Immature natural killer cell (primary cell): ENCODE measurements around the gene ACAD10. TPM values are rescaled to one million over a fixed set of nuclear protein-coding genes. Genes with fewer than 3 reads are reported as not detected.

Experiments used
- DNase-seq, 3 donors: peaks; one replicate each; pipeline ENCODE4 v3.0.0; 2022; ENCODE audit warnings: mixed read lengths in 1 of 3
- H3K27ac Mint-ChIP-seq, 6 donors: one replicate each; pipeline ENCODE4 v1.8.0; 2020; ENCODE audit warnings: mixed read lengths in 6 of 6, mild to moderate bottlenecking in 5 of 6, inconsistent platforms in 4 of 6, moderate library complexity in 3 of 6
- H3K27me3 Mint-ChIP-seq, 3 donors: one replicate each; pipeline ENCODE4 v1.8.0; 2020 to 2021; ENCODE audit warnings: low read depth in 3 of 3, mild to moderate bottlenecking in 3 of 3, mixed read lengths in 3 of 3, moderate library complexity in 3 of 3, inconsistent platforms in 1 of 3
- H3K36me3 Mint-ChIP-seq, 3 donors: one replicate each; pipeline ENCODE4 v1.8.0; 2020; ENCODE audit warnings: mixed read lengths in 3 of 3, inconsistent platforms in 2 of 3, mild to moderate bottlenecking in 2 of 3
- H3K4me1 Mint-ChIP-seq, 2 donors: one replicate each; pipeline ENCODE4 v1.8.0; 2020; ENCODE audit warnings: inconsistent platforms in 2 of 2, mild to moderate bottlenecking in 2 of 2, mixed read lengths in 2 of 2, moderate library complexity in 1 of 2
- H3K4me3 Mint-ChIP-seq, 5 donors: one replicate each; pipeline ENCODE4 v1.8.0; 2020; ENCODE audit warnings: mild to moderate bottlenecking in 5 of 5, mixed read lengths in 5 of 5, inconsistent platforms in 3 of 5, moderate library complexity in 3 of 5
- H3K9me3 Mint-ChIP-seq, 6 donors: one replicate each; pipeline ENCODE4 v1.8.0; 2020; ENCODE audit warnings: mild to moderate bottlenecking in 6 of 6, mixed read lengths in 6 of 6, inconsistent platforms in 4 of 6, moderate library complexity in 3 of 6
- polyA plus RNA-seq, 3 donors: library from polyadenylated mRNA; unstranded; fragments of 300-500 nt; fragmentation: Illumina TruSeq; gene quantifications; one replicate each; pipeline ENCODE4 v1.2.3, GENCODE V29; 2021

The ACAD10 gene
- polyA plus RNA-seq, 3 donors from 2014 or later: 6.3 to 9.1 (median 7.9) TPM

DNA sequence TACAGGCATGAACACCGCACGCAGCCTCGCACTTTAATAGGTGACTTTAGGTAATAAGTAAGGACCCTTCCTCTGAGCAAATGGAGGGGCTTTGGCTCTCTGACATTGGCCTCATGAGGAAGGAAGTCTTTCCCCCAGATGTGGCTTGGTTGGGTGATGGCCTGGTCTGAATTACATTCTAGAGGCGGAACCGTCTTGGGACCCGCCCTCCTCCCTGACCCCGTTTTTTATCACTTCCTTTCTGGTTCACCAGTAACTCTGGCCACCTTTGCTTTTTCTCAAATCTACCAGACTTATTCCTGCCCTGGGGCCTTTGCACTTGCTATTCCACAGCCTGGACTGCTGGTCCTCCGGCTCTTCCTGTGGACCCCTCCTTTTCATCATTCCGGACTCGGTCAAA lies 94.3 kb downstream of the ACAD10 start:
- no peaks in the 10 kb centered on the region for H3K9me3 Mint-ChIP-seq
- H3K36me3 Mint-ChIP-seq: no peaks in the 10 kb centered on the region
- H3K4me1 Mint-ChIP-seq: no peaks in the 10 kb centered on the region
- peaks cover 0 to 3% (median 0%) of the 10 kb centered on the region in 3 donors for H3K27me3 Mint-ChIP-seq
- no peak overlapping the region for H3K4me3 Mint-ChIP-seq
- no peak for DNase-seq
- H3K27ac Mint-ChIP-seq: no peak overlapping the region

DNA sequence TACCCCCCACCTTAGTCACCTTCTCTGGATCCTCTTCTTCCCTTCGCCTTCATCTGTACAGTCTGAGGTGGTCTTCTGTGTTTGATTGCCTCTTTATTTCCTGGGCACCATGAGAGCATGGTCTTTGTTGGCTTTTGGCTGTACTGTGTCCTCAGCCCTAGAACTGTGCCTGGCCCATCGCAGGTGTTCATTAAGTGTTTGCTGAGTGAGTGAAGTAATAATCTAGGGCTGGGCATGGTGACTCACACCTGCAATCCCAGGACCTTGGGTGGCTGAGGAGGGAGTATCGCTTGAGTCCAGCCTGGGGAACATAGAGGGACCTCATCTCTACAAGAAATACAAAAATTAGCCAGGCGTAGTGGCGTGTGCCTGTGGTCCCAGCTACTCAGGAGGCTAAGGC lies 94.8 kb downstream of the ACAD10 start:
- peak overlapping the region in 1 of 6 donors; percentile 53 for H3K27ac Mint-ChIP-seq
- H3K9me3 Mint-ChIP-seq: no peaks in the 10 kb centered on the region
- H3K36me3 Mint-ChIP-seq: no peaks in the 10 kb centered on the region
- no peak overlapping the region for H3K4me3 Mint-ChIP-seq
- H3K4me1 Mint-ChIP-seq: no peaks in the 10 kb centered on the region
- no peak for DNase-seq
- peaks cover 0 to 3% (median 0%) of the 10 kb centered on the region in 3 donors for H3K27me3 Mint-ChIP-seq

DNA sequence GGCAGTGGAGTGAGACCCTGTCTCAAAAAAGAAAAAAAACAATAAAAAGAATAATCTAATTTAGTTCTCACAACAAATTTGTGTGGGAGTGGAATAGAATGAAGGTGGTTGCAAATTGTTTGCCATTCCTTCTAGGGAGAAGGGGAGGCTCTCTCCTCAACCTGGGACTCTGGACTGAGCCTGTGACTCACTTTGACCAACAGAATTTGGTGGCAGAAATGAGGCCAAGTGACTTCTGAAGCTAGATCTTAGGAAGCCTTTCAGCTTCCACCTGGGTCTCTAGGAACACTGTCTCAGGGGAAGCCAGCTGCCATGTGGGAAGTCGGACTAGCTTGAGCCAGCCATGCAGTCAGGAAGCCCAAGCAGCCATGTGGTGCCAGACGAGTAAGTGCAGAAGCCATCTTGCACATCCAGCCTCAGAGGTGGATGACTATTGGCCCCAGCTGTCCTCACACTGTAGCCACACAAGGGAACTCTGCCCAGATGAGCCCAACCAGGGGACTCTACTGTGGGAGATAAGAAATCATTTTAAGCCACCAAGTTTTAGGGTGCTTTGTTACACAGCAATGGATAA lies 95.3 kb downstream of the ACAD10 start:
- Mint-ChIP-seq H3K36me3 (no peaks in the 10 kb centered on the region), H3K27ac (no peak overlapping the region)
- DNase-seq: no peak

DNA sequence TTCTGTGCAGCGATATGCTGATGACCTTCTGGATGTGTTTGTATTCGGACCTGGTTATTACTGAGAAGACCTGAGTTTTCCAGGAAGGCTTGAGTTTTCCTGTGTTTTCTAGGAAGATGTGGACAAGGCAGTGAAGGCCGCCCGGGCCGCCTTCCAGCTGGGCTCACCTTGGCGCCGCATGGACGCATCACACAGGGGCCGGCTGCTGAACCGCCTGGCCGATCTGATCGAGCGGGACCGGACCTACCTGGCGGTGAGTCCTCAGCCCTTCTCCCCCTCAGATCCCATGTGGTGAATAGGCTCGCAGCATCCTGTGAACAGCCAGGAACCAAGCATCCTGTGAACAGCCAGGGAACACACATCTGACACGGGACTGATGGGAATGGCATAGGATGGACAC lies 97.2 kb downstream of the ACAD10 start:
- H3K9me3 Mint-ChIP-seq: no peaks in the 10 kb centered on the region
- H3K27ac Mint-ChIP-seq: no peak overlapping the region
- no peaks in the 10 kb centered on the region for H3K4me1 Mint-ChIP-seq
- no peaks in the 10 kb centered on the region for H3K36me3 Mint-ChIP-seq
- peaks cover 0 to 2% (median 1%) of the 10 kb centered on the region in 3 donors for H3K27me3 Mint-ChIP-seq
- DNase-seq: no peak
- no peak overlapping the region for H3K4me3 Mint-ChIP-seq

More for the DNA sequence above, 95.3 kb downstream of the ACAD10 start:
- Mint-ChIP-seq H3K4me3 (no peak overlapping the region), H3K27me3 (peaks cover 0 to 3% (median 0%) of the 10 kb centered on the region in 3 donors), H3K4me1 (no peaks in the 10 kb centered on the region), H3K9me3 (no peaks in the 10 kb centered on the region)

DNA sequence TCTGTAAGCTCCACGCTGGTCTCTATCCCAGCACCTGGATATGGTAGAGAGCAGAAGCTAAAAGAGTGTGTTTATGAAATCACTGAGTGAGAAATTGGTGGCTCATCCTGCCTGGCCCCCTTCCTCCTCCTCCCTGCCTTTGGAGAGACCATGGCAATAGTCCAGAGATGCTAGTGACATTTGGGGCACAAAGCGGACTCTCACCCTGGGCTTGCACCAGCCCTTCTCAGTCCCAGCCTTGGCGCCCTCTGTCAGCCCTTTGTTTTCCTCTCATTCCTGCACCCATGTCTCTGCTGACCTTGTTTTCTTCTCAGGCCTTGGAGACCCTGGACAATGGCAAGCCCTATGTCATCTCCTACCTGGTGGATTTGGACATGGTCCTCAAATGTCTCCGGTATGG lies 99.1 kb downstream of the ACAD10 start:
- H3K9me3 Mint-ChIP-seq: no peaks in the 10 kb centered on the region
- no peaks in the 10 kb centered on the region for H3K4me1 Mint-ChIP-seq
- H3K36me3 Mint-ChIP-seq: no peaks in the 10 kb centered on the region
- peaks cover 1 to 3% (median 2%) of the 10 kb centered on the region in 3 donors for H3K27me3 Mint-ChIP-seq
- H3K4me3 Mint-ChIP-seq: no peak overlapping the region
- H3K27ac Mint-ChIP-seq: no peak overlapping the region
- no peak for DNase-seq

DNA sequence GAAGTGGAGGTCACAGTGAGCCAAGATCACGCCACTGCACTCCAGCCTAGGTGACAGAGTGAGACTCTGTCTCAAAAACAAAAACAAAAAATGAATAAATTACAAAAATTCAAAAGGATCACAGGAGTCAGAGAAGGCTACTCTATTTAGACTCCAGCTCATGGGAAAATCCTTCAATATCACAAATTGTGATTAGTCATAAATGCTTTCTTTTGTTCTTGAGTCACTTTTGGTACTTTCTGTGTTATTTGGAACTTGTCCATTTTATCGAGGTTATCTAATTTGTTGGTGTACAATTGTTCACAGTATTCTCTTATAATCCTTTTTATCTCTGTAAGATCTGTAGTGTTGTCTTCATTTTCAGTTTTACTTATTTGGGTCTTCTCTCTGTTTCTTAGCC lies 99.8 kb downstream of the ACAD10 start:
- Mint-ChIP-seq H3K36me3 (no peaks in the 10 kb centered on the region), H3K27ac (no peak overlapping the region), H3K9me3 (no peaks in the 10 kb centered on the region), H3K27me3 (peaks cover 0 to 3% (median 2%) of the 10 kb centered on the region in 3 donors), H3K4me3 (no peak overlapping the region), H3K4me1 (no peaks in the 10 kb centered on the region)
- no peak for DNase-seq

DNA sequence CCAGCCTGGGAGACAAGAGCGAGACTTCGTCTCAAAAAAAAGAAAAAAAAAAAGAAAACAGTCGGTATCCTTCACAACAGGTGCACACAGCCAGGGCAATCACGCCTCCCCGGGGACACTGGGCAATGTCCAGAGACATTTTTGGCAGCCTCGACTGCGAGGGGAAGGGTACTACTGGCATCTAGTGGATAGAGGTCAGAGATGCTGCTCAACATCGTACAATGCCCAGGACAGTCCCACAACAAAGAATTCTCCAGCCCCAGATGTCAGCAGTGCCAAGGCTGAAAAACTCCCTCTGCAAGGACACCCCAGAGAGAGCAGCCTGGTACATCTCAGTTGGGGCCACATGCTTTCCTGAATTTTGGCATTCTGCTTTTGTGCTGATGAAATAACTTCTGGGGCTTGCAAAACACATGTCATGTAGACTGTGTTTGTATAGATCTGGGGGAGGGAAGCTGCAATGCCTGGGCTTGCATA lies 102.4 kb downstream of the ACAD10 start:
- Mint-ChIP-seq H3K36me3 (no peaks in the 10 kb centered on the region), H3K4me3 (no peak overlapping the region), H3K9me3 (no peaks in the 10 kb centered on the region), H3K4me1 (no peaks in the 10 kb centered on the region), H3K27me3 (peaks cover 0 to 3% (median 2%) of the 10 kb centered on the region in 3 donors), H3K27ac (no peak overlapping the region)
- DNase-seq: no peak

DNA sequence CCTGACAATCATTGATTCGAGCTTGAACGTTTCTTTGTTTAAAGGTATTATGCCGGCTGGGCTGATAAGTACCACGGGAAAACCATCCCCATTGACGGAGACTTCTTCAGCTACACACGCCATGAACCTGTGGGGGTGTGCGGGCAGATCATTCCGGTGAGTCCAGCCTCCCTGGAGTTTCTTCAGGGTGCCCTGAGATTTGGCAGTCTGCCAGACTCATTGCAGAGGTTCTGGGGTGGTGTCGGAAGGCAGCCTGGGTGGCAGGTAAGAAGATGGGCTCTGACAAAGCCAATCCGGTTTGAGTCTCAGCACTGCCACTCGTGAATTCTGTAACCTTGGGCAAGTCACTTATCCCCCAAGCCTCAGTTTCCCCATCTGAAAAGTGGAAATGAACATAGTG lies 103.9 kb downstream of the ACAD10 start:
- H3K9me3 Mint-ChIP-seq: no peaks in the 10 kb centered on the region

DNA sequence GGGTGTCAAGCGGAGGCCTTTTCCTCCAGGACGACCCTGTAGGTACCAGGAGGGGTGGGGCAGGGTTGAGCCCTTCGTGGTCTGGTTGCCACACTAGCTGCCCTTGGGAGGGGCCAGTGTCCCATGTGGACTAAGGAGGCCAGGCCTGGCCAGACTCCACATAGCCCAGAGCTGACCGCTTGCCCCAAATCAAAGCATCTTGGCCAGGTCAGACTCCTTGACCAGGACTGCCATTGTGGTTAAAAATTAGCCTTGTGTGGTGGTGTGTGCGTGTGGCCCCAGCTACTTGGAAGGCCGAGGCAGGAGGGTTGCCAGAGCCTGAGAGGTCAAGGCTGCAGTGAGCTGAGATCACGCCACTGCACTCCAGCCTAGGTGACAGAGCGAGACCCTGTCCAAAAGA lies 105.7 kb downstream of the ACAD10 start:
- Mint-ChIP-seq H3K27me3 (peaks cover 0 to 3% (median 2%) of the 10 kb centered on the region in 3 donors), H3K9me3 (no peaks in the 10 kb centered on the region), H3K36me3 (no peaks in the 10 kb centered on the region), H3K4me1 (no peaks in the 10 kb centered on the region), H3K4me3 (no peak overlapping the region), H3K27ac (no peak overlapping the region)
- DNase-seq: no peak

More for the DNA sequence above, 103.9 kb downstream of the ACAD10 start:
- H3K36me3 Mint-ChIP-seq: no peaks in the 10 kb centered on the region
- H3K27me3 Mint-ChIP-seq: peaks cover 0 to 3% (median 2%) of the 10 kb centered on the region in 3 donors
- H3K27ac Mint-ChIP-seq: no peak overlapping the region
- DNase-seq: no peak
- H3K4me1 Mint-ChIP-seq: no peaks in the 10 kb centered on the region
- no peak overlapping the region for H3K4me3 Mint-ChIP-seq

DNA sequence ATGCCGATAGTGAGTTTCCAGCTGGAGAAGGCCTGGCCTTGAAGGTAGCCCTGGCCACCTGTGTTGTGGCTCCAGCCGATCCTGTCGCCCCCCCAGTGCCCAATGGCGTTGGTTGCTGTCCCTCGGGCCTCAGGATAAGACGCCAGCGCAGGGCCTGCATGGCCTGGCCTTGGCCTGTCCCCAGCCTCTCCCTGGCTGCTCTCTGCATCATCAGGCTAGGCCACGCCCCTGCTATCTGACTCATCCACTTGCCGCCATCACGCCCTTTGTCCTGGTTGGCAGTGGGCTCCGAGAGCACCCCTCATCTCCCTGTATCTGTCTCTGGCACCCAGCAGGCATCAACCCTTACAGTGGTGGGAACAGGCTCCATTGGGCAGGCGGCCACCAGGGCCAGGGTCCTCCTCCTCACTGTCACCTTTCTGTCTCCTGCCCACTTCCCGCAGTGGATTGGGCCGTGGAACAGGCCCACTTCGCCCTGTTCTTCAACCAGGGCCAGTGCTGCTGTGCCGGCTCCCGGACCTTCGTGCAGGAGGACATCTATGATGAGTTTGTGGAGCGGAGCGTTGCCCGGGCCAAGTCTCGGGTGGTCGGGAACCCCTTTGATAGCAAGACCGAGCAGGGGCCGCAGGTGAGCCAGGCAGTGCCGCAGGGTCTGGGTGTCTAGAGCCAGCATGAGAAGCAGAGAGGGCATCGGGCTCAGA lies 106.5 kb downstream of the ACAD10 start:
- Mint-ChIP-seq H3K4me3 (no peak overlapping the region), H3K36me3 (no peaks in the 10 kb centered on the region), H3K4me1 (no peaks in the 10 kb centered on the region), H3K27ac (no peak overlapping the region), H3K9me3 (no peaks in the 10 kb centered on the region), H3K27me3 (peaks cover 0 to 3% (median 2%) of the 10 kb centered on the region in 3 donors)
- DNase-seq: no peak

DNA sequence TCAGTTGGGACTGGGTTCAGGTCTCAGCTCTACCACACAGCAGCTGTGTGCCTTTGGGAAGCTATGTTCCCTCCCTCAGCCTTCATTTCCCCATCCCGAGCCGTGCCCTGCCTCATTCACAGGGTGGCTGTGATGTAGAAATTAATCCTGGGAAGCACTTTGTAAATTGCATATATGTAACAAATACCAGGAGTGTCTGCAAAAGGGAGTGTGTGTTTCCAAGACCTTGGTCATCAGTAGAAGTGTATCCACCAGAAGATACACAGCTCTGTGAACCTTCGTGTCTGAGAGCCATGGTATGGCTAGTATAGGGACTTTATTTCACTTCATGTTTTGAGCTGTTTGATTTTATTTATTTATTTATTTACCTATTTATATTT lies 107.0 kb downstream of the ACAD10 start:
- H3K4me3 Mint-ChIP-seq: no peak overlapping the region
- DNase-seq: no peak
- no peak overlapping the region for H3K27ac Mint-ChIP-seq
- H3K9me3 Mint-ChIP-seq: no peaks in the 10 kb centered on the region
- no peaks in the 10 kb centered on the region for H3K36me3 Mint-ChIP-seq
- H3K4me1 Mint-ChIP-seq: no peaks in the 10 kb centered on the region
- peaks cover 0 to 3% (median 2%) of the 10 kb centered on the region in 3 donors for H3K27me3 Mint-ChIP-seq

DNA sequence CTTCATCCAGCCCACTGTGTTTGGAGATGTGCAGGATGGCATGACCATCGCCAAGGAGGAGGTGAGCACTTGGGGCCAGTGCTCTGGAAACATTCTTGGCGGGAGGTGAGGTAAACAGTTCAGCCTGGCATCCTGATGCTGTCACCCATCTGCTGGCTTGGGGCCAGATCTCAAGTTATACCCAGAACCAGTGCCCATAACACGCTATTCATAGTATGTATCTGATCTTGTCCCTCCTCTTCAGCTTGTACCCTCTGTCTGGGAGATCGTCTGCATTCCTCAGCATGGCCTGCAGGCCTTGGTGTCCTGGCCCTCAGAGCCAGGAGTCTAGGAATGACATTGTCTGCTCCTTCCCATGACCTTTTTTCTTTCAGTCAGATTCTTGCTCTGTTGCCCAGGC lies 112.3 kb downstream of the ACAD10 start:
- no peaks in the 10 kb centered on the region for H3K4me1 Mint-ChIP-seq
- no peaks in the 10 kb centered on the region for H3K9me3 Mint-ChIP-seq
- no peaks in the 10 kb centered on the region for H3K27me3 Mint-ChIP-seq
- H3K27ac Mint-ChIP-seq: no peak overlapping the region
- no peak for DNase-seq
- H3K36me3 Mint-ChIP-seq: no peaks in the 10 kb centered on the region
- no peak overlapping the region for H3K4me3 Mint-ChIP-seq

DNA sequence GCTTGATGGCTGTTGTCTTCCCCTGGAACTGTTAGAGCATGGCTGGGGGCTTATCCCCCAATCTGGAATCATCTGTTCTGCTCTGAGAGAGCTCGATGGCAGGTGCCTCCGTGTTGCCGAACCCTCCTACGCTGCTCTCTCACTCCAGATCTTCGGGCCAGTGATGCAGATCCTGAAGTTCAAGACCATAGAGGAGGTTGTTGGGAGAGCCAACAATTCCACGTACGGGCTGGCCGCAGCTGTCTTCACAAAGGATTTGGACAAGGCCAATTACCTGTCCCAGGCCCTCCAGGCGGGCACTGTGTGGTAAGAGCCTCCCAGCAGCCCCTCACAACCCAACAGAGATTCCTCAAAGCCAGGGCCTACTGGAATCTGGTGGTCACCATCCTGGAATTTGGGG lies 113.9 kb downstream of the ACAD10 start:
- H3K36me3 Mint-ChIP-seq: no peaks in the 10 kb centered on the region
- H3K4me1 Mint-ChIP-seq: no peaks in the 10 kb centered on the region
- no peak overlapping the region for H3K27ac Mint-ChIP-seq
- H3K27me3 Mint-ChIP-seq: no peaks in the 10 kb centered on the region
- H3K9me3 Mint-ChIP-seq: no peaks in the 10 kb centered on the region
- DNase-seq: no peak
- no peak overlapping the region for H3K4me3 Mint-ChIP-seq

DNA sequence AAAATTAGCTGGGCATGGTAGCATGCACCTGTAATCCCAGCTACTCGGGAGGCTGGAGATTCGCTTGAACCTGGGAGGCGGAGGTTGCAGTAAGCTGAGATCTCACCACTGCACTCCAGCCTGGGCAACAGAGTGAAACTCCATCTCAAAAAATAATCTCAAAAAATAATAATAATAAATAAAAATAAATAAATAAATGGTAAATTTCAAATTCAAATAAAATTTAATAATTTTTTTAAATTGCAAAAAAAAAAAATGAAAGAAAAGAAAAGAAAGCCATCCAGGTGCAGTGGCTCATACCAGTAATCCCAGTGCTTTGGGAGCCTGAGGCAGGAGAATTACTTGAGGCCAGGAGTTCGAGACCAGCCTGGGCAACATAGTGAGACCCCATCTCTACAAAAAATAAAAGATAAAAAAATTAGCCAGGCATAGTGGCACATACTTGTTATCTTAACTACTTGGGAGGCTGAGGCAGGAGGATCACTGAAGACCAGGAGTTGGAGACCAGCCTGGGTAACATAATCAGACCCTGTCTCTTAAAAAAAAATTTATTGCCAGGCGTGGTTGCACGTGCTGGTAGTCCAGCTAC lies 117.3 kb downstream of the ACAD10 start:
- Mint-ChIP-seq H3K4me1 (no peaks in the 10 kb centered on the region), H3K9me3 (no peaks in the 10 kb centered on the region), H3K27me3 (no peaks in the 10 kb centered on the region), H3K27ac (no peak overlapping the region), H3K36me3 (no peaks in the 10 kb centered on the region), H3K4me3 (no peak overlapping the region)
- no peak for DNase-seq
